Upper lobe of right lung (tissue), 1 donor: Measurements from ENCODE around the gene SEMA6A. TPM values are rescaled to one million over a fixed set of nuclear protein-coding genes. Genes with fewer than 3 reads are reported as not detected.

ENCODE experiments used
- ATAC-seq: fragments of 200-7000 bp; cut with Tn5 transposase; one replicate; pipeline ENCODE4 v1.9.1; 2020; ENCODE audit warnings: mild to moderate bottlenecking, moderate library complexity
- DNase-seq: peaks from one replicate; pipeline ENCODE4 v3.0.0-alpha.2; 2020
- H3K27ac ChIP-seq: fragments of 200-600 bp; one replicate; pipeline ENCODE4 v1.8.0; 2022
- H3K27me3 ChIP-seq: fragments of 200-600 bp; one replicate; pipeline ENCODE4 v1.8.0; 2022; ENCODE audit warnings: mild to moderate bottlenecking
- H3K36me3 ChIP-seq: fragments of 200-600 bp; one replicate; pipeline ENCODE4 v1.8.0; 2022
- H3K4me1 ChIP-seq: fragments of 200-600 bp; one replicate; pipeline ENCODE4 v1.8.0; 2022
- H3K4me3 ChIP-seq: fragments of 200-600 bp; one replicate; pipeline ENCODE4 v1.8.0; 2022; ENCODE audit warnings: mild to moderate bottlenecking
- H3K9me3 ChIP-seq: fragments of 200-600 bp; one replicate; pipeline ENCODE4 v1.8.0; 2022
- intact Hi-C: fragments of 100-400 bp; cut with DNase I; formaldehyde crosslinking; loops from one replicate; pipeline ENCODE4 v1.11.0; 2022
- total RNA-seq: library from RNA; stranded (reverse); fragmentation: NEBNext Ultra II Directional; extraction: Animal tissue kit (Norgen Biotek cat#: 25700); gene quantifications from one replicate; pipeline ENCODE4 v1.2.1, GENCODE V29; 2021
- TF ChIP-seq, protein P1 (sequence below): fragments of 200-600 bp; IDR thresholded peaks from one replicate; pipeline ENCODE4 v1.8.0; 2022; ENCODE audit warnings: antibody characterized with exemption
- donor health status: DM: no; HTN: yes; CAD: no; lungs with severe emphysema.

SEMA6A gene
- total RNA-seq, 1 donor from 2014 or later: 33.3 TPM

GRCh38 chr5:116534964-116535651, 39.5 kb downstream of the SEMA6A start:
- H3K9me3 ChIP-seq: no peaks in the 10 kb centered on the region
- DNase-seq (no peak), ATAC-seq (no peak)
- TF ChIP-seq, protein P1, sequence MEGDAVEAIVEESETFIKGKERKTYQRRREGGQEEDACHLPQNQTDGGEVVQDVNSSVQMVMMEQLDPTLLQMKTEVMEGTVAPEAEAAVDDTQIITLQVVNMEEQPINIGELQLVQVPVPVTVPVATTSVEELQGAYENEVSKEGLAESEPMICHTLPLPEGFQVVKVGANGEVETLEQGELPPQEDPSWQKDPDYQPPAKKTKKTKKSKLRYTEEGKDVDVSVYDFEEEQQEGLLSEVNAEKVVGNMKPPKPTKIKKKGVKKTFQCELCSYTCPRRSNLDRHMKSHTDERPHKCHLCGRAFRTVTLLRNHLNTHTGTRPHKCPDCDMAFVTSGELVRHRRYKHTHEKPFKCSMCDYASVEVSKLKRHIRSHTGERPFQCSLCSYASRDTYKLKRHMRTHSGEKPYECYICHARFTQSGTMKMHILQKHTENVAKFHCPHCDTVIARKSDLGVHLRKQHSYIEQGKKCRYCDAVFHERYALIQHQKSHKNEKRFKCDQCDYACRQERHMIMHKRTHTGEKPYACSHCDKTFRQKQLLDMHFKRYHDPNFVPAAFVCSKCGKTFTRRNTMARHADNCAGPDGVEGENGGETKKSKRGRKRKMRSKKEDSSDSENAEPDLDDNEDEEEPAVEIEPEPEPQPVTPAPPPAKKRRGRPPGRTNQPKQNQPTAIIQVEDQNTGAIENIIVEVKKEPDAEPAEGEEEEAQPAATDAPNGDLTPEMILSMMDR: no peak
- intact Hi-C loops: no loop called here
- H3K36me3 ChIP-seq: no peaks in the 10 kb centered on the region
- H3K27me3 ChIP-seq: no peaks in the 10 kb centered on the region
- H3K4me1 ChIP-seq: peaks cover 6% of the 10 kb centered on the region
- H3K4me3 ChIP-seq: no peak overlapping the region
- no peak overlapping the region for H3K27ac ChIP-seq

DNA sequence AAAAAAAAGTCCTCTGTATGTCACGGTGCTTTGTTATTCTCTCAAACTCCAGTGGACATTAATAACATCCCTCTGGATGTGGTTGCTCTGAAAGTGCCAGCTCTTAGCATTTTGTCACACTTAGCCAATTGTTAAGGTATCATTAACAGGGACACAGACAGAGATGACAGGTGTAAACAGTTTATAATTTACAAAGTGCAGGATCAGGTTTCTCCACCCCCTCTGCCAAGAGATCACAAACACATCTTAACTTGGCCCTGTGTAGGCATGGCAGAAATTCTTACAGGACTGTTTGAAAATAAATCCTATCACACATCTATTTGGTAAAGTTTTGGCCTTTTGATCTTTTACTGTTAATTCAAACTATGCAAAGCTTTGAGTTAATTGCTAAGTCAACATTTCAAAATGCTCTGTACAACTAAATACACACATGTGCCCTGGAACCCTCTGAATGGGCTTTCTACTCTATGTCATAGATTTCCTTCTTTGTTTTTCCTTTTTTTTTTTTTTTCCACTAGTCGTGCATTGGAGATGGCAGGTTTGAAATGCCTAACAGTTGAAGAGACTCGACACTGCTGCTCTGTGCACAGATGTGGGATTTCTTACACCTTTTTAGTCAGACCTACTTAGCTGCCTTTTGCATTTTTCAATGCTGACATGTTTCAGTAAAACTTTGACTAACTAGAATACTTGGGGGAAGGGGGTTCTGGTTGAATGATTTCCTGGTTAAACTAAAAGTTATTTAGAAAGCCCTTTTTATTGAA, 41.7 kb downstream of the SEMA6A start:
- intact Hi-C loops: no loop called here
- no peak overlapping the region for H3K27ac ChIP-seq
- TF ChIP-seq, protein P1: no peak
- no peak overlapping the region for H3K4me3 ChIP-seq
- no peak for ATAC-seq
- H3K36me3 ChIP-seq: no peaks in the 10 kb centered on the region
- peaks cover 12% of the 10 kb centered on the region for H3K4me1 ChIP-seq
- H3K27me3 ChIP-seq: no peaks in the 10 kb centered on the region
- H3K9me3 ChIP-seq: no peaks in the 10 kb centered on the region
- DNase-seq: no peak

DNA sequence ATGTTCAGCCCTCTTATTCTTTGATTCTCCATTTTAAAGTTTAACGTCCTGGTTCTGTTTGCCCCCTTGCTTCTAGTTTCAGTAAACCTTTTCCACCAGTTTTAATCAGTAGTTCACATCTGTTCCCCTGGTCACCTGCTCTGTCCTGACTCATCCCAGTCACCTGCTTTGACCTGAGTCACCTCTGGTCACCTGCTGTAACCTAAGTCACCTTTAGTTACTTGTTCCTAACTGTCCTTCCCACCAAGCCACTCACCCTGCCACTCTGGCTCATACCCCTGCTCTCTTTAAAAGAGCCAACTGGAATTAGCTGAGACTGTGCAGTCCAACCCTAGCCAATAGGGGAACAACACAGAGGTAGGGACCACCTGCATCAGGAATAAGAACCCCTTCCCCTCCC, 43.0 kb downstream of the SEMA6A start:
- DNase-seq (no peak), ATAC-seq (no peak)
- Histone ChIP-seq H3K27ac (no peak overlapping the region), H3K4me3 (no peak overlapping the region), H3K9me3 (no peaks in the 10 kb centered on the region), H3K36me3 (no peaks in the 10 kb centered on the region), H3K27me3 (no peaks in the 10 kb centered on the region), H3K4me1 (peaks cover 12% of the 10 kb centered on the region)
- TF ChIP-seq, protein P1: no peak
- intact Hi-C loops: no loop called here

- intact Hi-C loops: no loop called here
- ATAC-seq (no peak), DNase-seq (no peak)
- H3K4me1 ChIP-seq: peaks cover 12% of the 10 kb centered on the region
- H3K27ac ChIP-seq: no peak overlapping the region
- no peaks in the 10 kb centered on the region for H3K9me3 ChIP-seq
- H3K27me3 ChIP-seq: no peaks in the 10 kb centered on the region
- TF ChIP-seq, protein P1: no peak
- no peaks in the 10 kb centered on the region for H3K36me3 ChIP-seq
- no peak overlapping the region for H3K4me3 ChIP-seq
Observed at GRCh38 chr5:116531117-116531516, 43.5 kb downstream of the SEMA6A start.

DNA sequence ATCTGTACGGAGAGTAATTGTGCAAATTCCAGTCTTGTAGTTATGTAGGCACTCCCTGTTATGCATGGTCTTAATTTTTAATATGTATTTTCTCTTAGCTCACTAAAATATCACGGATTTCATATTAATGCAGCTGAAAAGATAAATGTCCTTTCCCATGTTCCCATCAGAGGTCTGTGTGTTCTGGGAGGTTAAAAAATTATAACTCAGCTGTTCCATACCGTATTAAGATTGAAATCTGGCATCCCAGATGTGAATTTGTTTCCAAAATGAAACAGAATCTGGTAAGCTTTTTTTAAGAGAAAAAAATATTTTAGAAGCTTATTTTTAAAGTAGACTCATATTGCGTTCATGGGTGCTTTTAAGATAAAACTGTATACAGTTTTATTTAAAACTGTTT, 44.3 kb downstream of the SEMA6A start:
- H3K27ac ChIP-seq: no peak overlapping the region
- no peaks in the 10 kb centered on the region for H3K27me3 ChIP-seq
- no peaks in the 10 kb centered on the region for H3K9me3 ChIP-seq
- no peak overlapping the region for H3K4me3 ChIP-seq
- H3K36me3 ChIP-seq: no peaks in the 10 kb centered on the region
- DNase-seq (no peak), ATAC-seq (no peak)
- TF ChIP-seq, protein P1: no peak
- peaks cover 12% of the 10 kb centered on the region for H3K4me1 ChIP-seq
- intact Hi-C loops: no loop called here
